ENCODE measurements around the gene SAC3D1. TPM values are rescaled to one million over a fixed set of nuclear protein-coding genes. Genes with fewer than 3 reads are reported as not detected.

The SAC3D1 gene
- total and polyA plus RNA-seq, 8 donors: 1.8 to 97.6 (median 11.7) TPM

- intact Hi-C loops (cut with DNase I; ENCODE audit: low total_unique reads): no loop called here
- peaks cover 12 to 32% (median 29%) of the 10 kb centered on the region in 4 donors for H3K4me1 ChIP-seq
- H3K4me3 ChIP-seq: peak overlapping the region; percentile 64 to 84 (median 79)
- peak; percentile 93 to 97 for DNase-seq
- H3K27ac ChIP-seq: peak overlapping the region; percentile 97 to 100 (median 99)
- TF ChIP-seq POLR2AphosphoS5 (IDR thresholded peaks at IDR 0.05): peak in 2 of 3 donors; percentile 72 to 79
- TF ChIP-seq POLR2A (IDR thresholded peaks at IDR 0.05): no peak
- TF ChIP-seq EP300 (IDR thresholded peaks at IDR 0.05): no peak
- peak in 5 of 7 experiments; percentile 52 to 88 (median 77) for TF ChIP-seq CTCF (IDR thresholded peaks at IDR 0.05)
- peaks cover 0 to 8% (median 3%) of the 10 kb centered on the region in 4 donors for H3K36me3 ChIP-seq
- 11 to 29% (median 12%) methylated on average over 9 to 22 of the region's 22 CpGs for WGBS, 5 donors
- no peaks in the 10 kb centered on the region for H3K27me3 ChIP-seq
- H3K9me3 ChIP-seq: no peaks in the 10 kb centered on the region
Measured at GRCh38 chr11:65013130-65013887, 27.7 kb upstream of the SAC3D1 start.

GRCh38 chr11:65013888-65014725 is 26.9 kb upstream of the SAC3D1 start, which contains the start of gene ARL2:
ARL2 (plus strand) TSS chr11:65014160; CDS start chr11:65014208, 48 bp downstream.
- Histone ChIP-seq H3K27me3 (no peaks in the 10 kb centered on the region), H3K4me1 (peaks cover 12 to 32% (median 29%) of the 10 kb centered on the region in 4 donors), H3K27ac (peak within 1 kb of the TSS; percentile 97 to 100 (median 99)), H3K9me3 (no peaks in the 10 kb centered on the region), H3K36me3 (peaks cover 4 to 16% (median 11%) of the 10 kb centered on the region in 4 donors), H3K4me3 (peak within 1 kb of the TSS; percentile 64 to 84 (median 79))
- TF ChIP-seq CTCF (IDR thresholded peaks at IDR 0.05): peak in 5 of 7 experiments; percentile 73 to 93 (median 86)
- TF ChIP-seq POLR2AphosphoS5 (IDR thresholded peaks at IDR 0.05): peak in 2 of 3 donors; percentile 3 to 28
- no peak for TF ChIP-seq EP300 (IDR thresholded peaks at IDR 0.05)
- no peak for TF ChIP-seq POLR2A (IDR thresholded peaks at IDR 0.05)
- 0 to 1% (median 1%) methylated on average over 27 to 96 of the region's 96 CpGs for WGBS, 5 donors
- peak; percentile 89 to 98 for DNase-seq
- intact Hi-C loops (cut with DNase I; ENCODE audit: low total_unique reads): no loop called here

- Histone ChIP-seq H3K9me3 (no peaks in the 10 kb centered on the region), H3K4me3 (peak overlapping the region; percentile 64 to 84 (median 79)), H3K36me3 (peaks cover 4 to 23% (median 18%) of the 10 kb centered on the region in 4 donors), H3K4me1 (peaks cover 12 to 32% (median 29%) of the 10 kb centered on the region in 4 donors), H3K27ac (peak overlapping the region; percentile 97 to 100 (median 99)), H3K27me3 (no peaks in the 10 kb centered on the region)
- WGBS, 5 donors: 29 to 90% (median 31%) methylated on average over 8 to 23 of the region's 23 CpGs
- TF ChIP-seq POLR2AphosphoS5 (IDR thresholded peaks at IDR 0.05) (no peak), CTCF (IDR thresholded peaks at IDR 0.05) (no peak)
- intact Hi-C loops (cut with DNase I; ENCODE audit: low total_unique reads): no loop called here
- peak in 1 of 2 donors; percentile 36 for DNase-seq
Measured at GRCh38 chr11:65014726-65015227, 26.2 kb upstream of the SAC3D1 start.

- intact Hi-C loops (cut with DNase I; ENCODE audit: low total_unique reads): no loop called here
- no peak for DNase-seq
- 77 to 90% (median 87%) methylated on average over 4 of the region's 4 CpGs for WGBS, 5 donors
Measured at GRCh38 chr11:65016705-65017104, 24.3 kb upstream of the SAC3D1 start.

More at GRCh38 chr11:65016705-65017104, 24.3 kb upstream of the SAC3D1 start:
- Histone ChIP-seq H3K9me3 (no peaks in the 10 kb centered on the region), H3K4me1 (peaks cover 12 to 32% (median 29%) of the 10 kb centered on the region in 4 donors), H3K27ac (no peak overlapping the region), H3K27me3 (no peaks in the 10 kb centered on the region), H3K4me3 (no peak overlapping the region), H3K36me3 (peaks cover 4 to 42% (median 37%) of the 10 kb centered on the region in 4 donors)
- TF ChIP-seq POLR2A (IDR thresholded peaks at IDR 0.05): no peak
- TF ChIP-seq CTCF (IDR thresholded peaks at IDR 0.05): no peak
- no peak for TF ChIP-seq POLR2AphosphoS5 (IDR thresholded peaks at IDR 0.05)
- TF ChIP-seq EP300 (IDR thresholded peaks at IDR 0.05): no peak
